Activated T-cell treated with anti-CD3 and anti-CD28 coated beads for 48 hours (primary cell): ENCODE measurements around the gene MAP7.
"Not testable (repeated sequence)": the region's sequence is repeated elsewhere in the genome, so short reads cannot be mapped to it uniquely, and the experiment has no call there.

Experiments
- DNase-seq: peaks from one replicate; pipeline ENCODE4 v3.0.0-alpha.2; 2020; ENCODE audit warnings: low read depth

The MAP7 gene

GRCh38 chr6:136468711-136469110, 81.5 kb downstream of the MAP7 start:
- no peak for DNase-seq

GRCh38 chr6:136467186-136467585, 83.0 kb downstream of the MAP7 start:
- no peak for DNase-seq

- no peak for DNase-seq
These were observed 83.4 kb downstream of the MAP7 start for GRCh38 chr6:136466777-136467176.

GRCh38 chr6:136465766-136466303, 84.4 kb downstream of the MAP7 start:
- DNase-seq = no peak

- no peak for DNase-seq
These were observed 85.3 kb downstream of the MAP7 start for GRCh38 chr6:136464874-136465273.

- DNase-seq = no peak
These were observed 86.1 kb downstream of the MAP7 start for GRCh38 chr6:136464148-136464547.

GRCh38 chr6:136463743-136464142, 86.5 kb downstream of the MAP7 start:
- DNase-seq = no peak

- no peak for DNase-seq
These were observed 103.5 kb downstream of the MAP7 start for GRCh38 chr6:136446579-136447187.

GRCh38 chr6:136446145-136446544, 104.1 kb downstream of the MAP7 start:
- no peak for DNase-seq

GRCh38 chr6:136445063-136445462, 105.2 kb downstream of the MAP7 start:
- no peak for DNase-seq

GRCh38 chr6:136440203-136440602, 110.0 kb downstream of the MAP7 start:
- DNase-seq = no peak

GRCh38 chr6:136439514-136440190, 110.6 kb downstream of the MAP7 start:
- DNase-seq = no peak

GRCh38 chr6:136438441-136438840, 111.8 kb downstream of the MAP7 start:
- no peak for DNase-seq

- no peak for DNase-seq
These were observed 113.0 kb downstream of the MAP7 start for GRCh38 chr6:136437246-136437645.

- no peak for DNase-seq
These were observed 115.1 kb downstream of the MAP7 start for GRCh38 chr6:136435101-136435500.

- not testable (repeated sequence) for DNase-seq
These were observed 118.9 kb downstream of the MAP7 start for GRCh38 chr6:136431306-136431705.

- no peak for DNase-seq
These were observed 120.8 kb downstream of the MAP7 start for GRCh38 chr6:136429264-136430065.

GRCh38 chr6:136427378-136427717, 122.9 kb downstream of the MAP7 start:
- DNase-seq = no peak

GRCh38 chr6:136426627-136427377, 123.4 kb downstream of the MAP7 start:
- DNase-seq = no peak

GRCh38 chr6:136425793-136426192, 124.4 kb downstream of the MAP7 start:
- no peak for DNase-seq

- no peak for DNase-seq
These were observed 125.3 kb downstream of the MAP7 start for GRCh38 chr6:136424901-136425300.

GRCh38 chr6:136424450-136424849, 125.8 kb downstream of the MAP7 start:
- no peak for DNase-seq
